NCI-H1930 (cell line): ENCODE data around the gene FZD7.

ENCODE experiments used
- DNase-seq, 2 experiments: peaks; one replicate each; lab custom pipeline; 2025; lab: John Stamatoyannopoulos, UW

Gene FZD7

GRCh38 chr2:202014318-202014717 is 19.3 kb upstream of the FZD7 start:
- no peak for DNase-seq

GRCh38 chr2:202014759-202015211 is 18.9 kb upstream of the FZD7 start:
- no peak for DNase-seq

- no peak for DNase-seq
These were observed 18.2 kb upstream of the FZD7 start for GRCh38 chr2:202015471-202015870.

GRCh38 chr2:202016579-202017227 is 17.0 kb upstream of the FZD7 start:
- no peak for DNase-seq

- DNase-seq = no peak
These were observed 15.7 kb upstream of the FZD7 start for GRCh38 chr2:202017940-202018339.

- no peak for DNase-seq
These were observed 14.7 kb upstream of the FZD7 start for GRCh38 chr2:202018950-202019349.

- DNase-seq = no peak
These were observed 13.8 kb upstream of the FZD7 start for GRCh38 chr2:202019689-202020450.

GRCh38 chr2:202022755-202023154 is 10.9 kb upstream of the FZD7 start:
- no peak for DNase-seq

- peak; percentile 58 to 74 for DNase-seq
These were observed 10.3 kb upstream of the FZD7 start for GRCh38 chr2:202023198-202023903.

GRCh38 chr2:202023904-202024266 is 9.8 kb upstream of the FZD7 start:
- no peak for DNase-seq

GRCh38 chr2:202024871-202025270 is 8.8 kb upstream of the FZD7 start:
- DNase-seq = no peak

GRCh38 chr2:202025816-202026215 is 7.8 kb upstream of the FZD7 start:
- DNase-seq = no peak

GRCh38 chr2:202026507-202026906 is 7.1 kb upstream of the FZD7 start:
- DNase-seq = no peak

GRCh38 chr2:202030691-202031090 is 3.0 kb upstream of the FZD7 start:
- no peak for DNase-seq

GRCh38 chr2:202031246-202031951 is 2.3 kb upstream of the FZD7 start:
- DNase-seq = no peak

- peak; percentile 40 to 50 for DNase-seq
These were observed 774 bp upstream of the FZD7 start for GRCh38 chr2:202032846-202033316.

- DNase-seq = no peak
These were observed 814 bp downstream of the FZD7 start for GRCh38 chr2:202034249-202035088.

GRCh38 chr2:202035089-202035940 is 1.7 kb downstream of the FZD7 start:
- DNase-seq = no peak

- DNase-seq = no peak
These were observed 2.3 kb downstream of the FZD7 start for GRCh38 chr2:202035941-202036372.

GRCh38 chr2:202036601-202037037 is 3.0 kb downstream of the FZD7 start:
- no peak for DNase-seq
